H9 (cell line): Measurements from ENCODE around the gene RALBP1. TPM values are rescaled to one million over a fixed set of nuclear protein-coding genes. Genes with fewer than 3 reads are reported as not detected.

Experiments
- DNase-seq: peaks from one replicate; pipeline ENCODE4 v3.0.0-alpha.2; 2017
- H2AFZ ChIP-seq: one replicate; pipeline ENCODE4 v1.6.1; 2013; ENCODE audit warnings: mild to moderate bottlenecking, low read length, control low read depth, moderate library complexity
- H2AK5ac ChIP-seq: 2 replicates; pipeline ENCODE4 v1.6.1; 2013; ENCODE audit warnings: low read length, control low read depth, mixed read lengths; ENCODE audit not compliant: insufficient read length
- H2BK120ac ChIP-seq: one replicate; pipeline ENCODE4 v1.6.1; 2013; ENCODE audit warnings: low read depth, mild to moderate bottlenecking, low read length, control low read depth, inconsistent platforms; ENCODE audit not compliant: poor library complexity, severe bottlenecking
- H2BK12ac ChIP-seq: 2 replicates; pipeline ENCODE4 v1.6.1; 2013; ENCODE audit warnings: low read length, control low read depth, mixed read lengths, low read depth; ENCODE audit not compliant: insufficient read length
- H2BK15ac ChIP-seq: 2 replicates; pipeline ENCODE4 v1.6.1; 2013; ENCODE audit warnings: low read depth, low read length, control low read depth
- H2BK20ac ChIP-seq: one replicate; pipeline ENCODE4 v1.6.1; 2013; ENCODE audit warnings: low read depth, mild to moderate bottlenecking, low read length, control low read depth, inconsistent platforms; ENCODE audit not compliant: poor library complexity, severe bottlenecking
- H2BK5ac ChIP-seq: 2 replicates; pipeline ENCODE4 v1.6.1; 2013; ENCODE audit warnings: low read length, control low read depth, mixed read lengths; ENCODE audit not compliant: insufficient read length
- H3K14ac ChIP-seq: 2 replicates; pipeline ENCODE4 v1.6.1; 2013; ENCODE audit warnings: low read length, control low read depth; ENCODE audit not compliant: insufficient read depth
- H3K18ac ChIP-seq: 2 replicates; pipeline ENCODE4 v1.6.1; 2013; ENCODE audit warnings: low read depth, mild to moderate bottlenecking, mixed read lengths, low read length, control low read depth; ENCODE audit not compliant: insufficient read length
- H3K23ac ChIP-seq: 2 replicates; pipeline ENCODE4 v1.6.1; 2013; ENCODE audit warnings: low read length, control low read depth, mixed read lengths, low read depth; ENCODE audit not compliant: insufficient read length
- H3K23me2 ChIP-seq: 2 replicates; pipeline ENCODE4 v1.6.1; 2013; ENCODE audit warnings: low read depth, mild to moderate bottlenecking, mixed read lengths, low read length, control low read depth; ENCODE audit not compliant: insufficient read length, poor library complexity, severe bottlenecking
- H3K27ac ChIP-seq: 2 replicates; pipeline ENCODE4 v1.5.1; 2013; ENCODE audit warnings: low read length, control low read depth, mixed read lengths, low read depth; ENCODE audit not compliant: insufficient read length
- H3K27me3 ChIP-seq: 2 replicates; pipeline ENCODE4 v1.6.1; 2013; ENCODE audit warnings: low read length, control low read depth, inconsistent platforms; ENCODE audit not compliant: insufficient read depth
- H3K4ac ChIP-seq: 2 replicates; pipeline ENCODE4 v1.6.1; 2013; ENCODE audit warnings: low read depth, mild to moderate bottlenecking, control low read depth, inconsistent platforms, low read length, moderate library complexity
- H3K4me1 ChIP-seq: 2 replicates; pipeline ENCODE4 v1.6.1; 2013; ENCODE audit warnings: low read length, control low read depth, inconsistent platforms; ENCODE audit not compliant: insufficient read depth
- H3K4me2 ChIP-seq: 2 replicates; pipeline ENCODE4 v1.6.1; 2013; ENCODE audit warnings: low read length, control low read depth, mixed read lengths; ENCODE audit not compliant: insufficient read length, insufficient read depth
- H3K56ac ChIP-seq: 2 replicates; pipeline ENCODE4 v1.6.1; 2013; ENCODE audit warnings: low read depth, mild to moderate bottlenecking, mixed read lengths, low read length, control low read depth; ENCODE audit not compliant: insufficient read length
- H3K79me1 ChIP-seq: 2 replicates; pipeline ENCODE4 v1.6.1; 2013; ENCODE audit warnings: low read depth, mild to moderate bottlenecking, moderate library complexity, low read length, control low read depth, inconsistent platforms; ENCODE audit not compliant: insufficient read depth, poor library complexity, severe bottlenecking
- H3K79me2 ChIP-seq: 2 replicates; pipeline ENCODE4 v1.6.1; 2013; ENCODE audit warnings: low read length, control low read depth, inconsistent platforms; ENCODE audit not compliant: insufficient read depth
- H3K9ac ChIP-seq: 2 replicates; pipeline ENCODE4 v1.6.1; 2013; ENCODE audit warnings: low read length, control low read depth, mixed read lengths; ENCODE audit not compliant: insufficient read length; ENCODE audit errors: extremely low read depth
- H3K9me3 ChIP-seq: one replicate; pipeline ENCODE4 v1.6.1; 2013; ENCODE audit warnings: low read depth, low read length, inconsistent platforms; ENCODE audit not compliant: control insufficient read depth
- H3T11ph ChIP-seq: one replicate; pipeline ENCODE4 v1.6.1; 2013; ENCODE audit warnings: mild to moderate bottlenecking, low read length, control low read depth, inconsistent platforms
- H4K20me1 ChIP-seq: one replicate; pipeline ENCODE4 v1.6.1; 2013; ENCODE audit not compliant: control insufficient read depth, insufficient read length, insufficient read depth
- H4K5ac ChIP-seq: 2 replicates; pipeline ENCODE4 v1.6.1; 2013; ENCODE audit warnings: low read depth, mild to moderate bottlenecking, mixed read lengths, low read length, control low read depth; ENCODE audit not compliant: insufficient read length
- H4K8ac ChIP-seq: replicated peaks from 2 replicates; pipeline ENCODE4 v1.6.1; 2013; ENCODE audit warnings: low read length, control low read depth, mixed read lengths, low read depth; ENCODE audit not compliant: insufficient read length
- H4K91ac ChIP-seq: 2 replicates; pipeline ENCODE4 v1.6.1; 2013; ENCODE audit warnings: low read depth, mild to moderate bottlenecking, moderate library complexity, mixed read lengths, low read length, control low read depth; ENCODE audit not compliant: insufficient read length
- H3K27ac Mint-ChIP-seq, 3 experiments: 2 replicates in 2 of 3; 3 replicates in 1 of 3; pipeline ENCODE4 v1.8.0; 2020 to 2021; ENCODE audit warnings: mixed read lengths in 3 of 3, mild to moderate bottlenecking in 1 of 3, moderate library complexity in 1 of 3
- H3K27me3 Mint-ChIP-seq: 2 replicates; pipeline ENCODE4 v1.8.0; 2021; ENCODE audit warnings: low read depth, mild to moderate bottlenecking, moderate library complexity, mixed read lengths
- H3K36me3 Mint-ChIP-seq, 3 experiments: 2 replicates in 2 of 3; 3 replicates in 1 of 3; pipeline ENCODE4 v1.8.0; 2020 to 2021; ENCODE audit warnings: low read depth in 3 of 3, mixed read lengths in 3 of 3; ENCODE audit not compliant: insufficient read depth in 1 of 3
- H3K4me1 Mint-ChIP-seq, 2 experiments: 2 replicates each; pipeline ENCODE4 v1.8.0; 2020; ENCODE audit warnings: mixed read lengths in 2 of 2
- H3K4me3 Mint-ChIP-seq, 2 experiments: 2 replicates in 1 of 2; 3 replicates in 1 of 2; pipeline ENCODE4 v1.8.0; 2020 to 2021; ENCODE audit warnings: mild to moderate bottlenecking in 2 of 2, mixed read lengths in 2 of 2, moderate library complexity in 1 of 2
- H3K9me3 Mint-ChIP-seq, 2 experiments: 2 replicates in 1 of 2; 3 replicates in 1 of 2; pipeline ENCODE4 v1.8.0; 2020; ENCODE audit warnings: mild to moderate bottlenecking in 2 of 2, mixed read lengths in 2 of 2, moderate library complexity in 1 of 2
- WGBS: extraction: QIAGEN DNeasy Blood & Tissue Kit; methylation state at CpG from one replicate; pipeline ENCODE4 v1.1.7; 2013; ENCODE audit warnings: missing lambda C conversion rate, low lambda C conversion rate, mixed read lengths; ENCODE audit not compliant: insufficient read length; ENCODE audit errors: extremely low coverage; 5-methylcytosine and 5-hydroxymethylcytosine counted together
- total RNA-seq: library from RNA; stranded (reverse); gene quantifications from 2 replicates; pipeline ENCODE4 v1.2.1, GENCODE V29; 2021
- TF ChIP-seq, protein P1 (sequence below): fragments of 200-600 bp; sonication (generic); conservative IDR thresholded peaks from 3 replicates; pipeline ENCODE4 v1.8.0; 2021; ENCODE audit warnings: antibody characterized with exemption, mild to moderate bottlenecking

Gene RALBP1
- total RNA-seq, 1 experiment from 2014 or later: 51.0 TPM

DNA sequence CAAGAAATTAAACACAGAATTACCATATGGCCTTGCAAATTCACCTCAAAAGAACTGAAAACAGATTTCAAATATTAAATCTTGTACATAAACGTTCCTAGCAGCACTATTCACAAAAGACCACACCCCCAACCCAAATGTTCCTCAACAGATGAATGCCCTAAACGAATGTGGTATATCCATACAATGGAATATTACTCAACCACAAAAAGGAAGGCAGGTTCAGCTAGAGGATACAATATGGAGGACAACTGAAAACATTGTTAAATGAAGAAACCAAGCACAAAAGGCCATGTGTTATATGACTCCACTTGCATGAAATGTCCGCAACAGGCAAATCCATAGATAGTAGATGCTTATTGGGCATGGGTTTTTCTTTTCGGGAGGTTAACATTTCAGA is 77.3 kb downstream of the RALBP1 start:
- no peak for DNase-seq
- Histone ChIP-seq H3K79me1 (no peaks in the 10 kb centered on the region), H3K4me1 (no peaks in the 10 kb centered on the region), H3K4me2 (no peak overlapping the region), H2BK15ac (no peak overlapping the region), H4K5ac (no peak overlapping the region), H3K27me3 (no peaks in the 10 kb centered on the region), H3K23ac (no peak overlapping the region), H3K18ac (no peak overlapping the region), H2AFZ (no peak overlapping the region), H2BK5ac (no peak overlapping the region), H2BK12ac (no peak overlapping the region), H2BK20ac (no peak overlapping the region), H3K14ac (no peak overlapping the region), H3K23me2 (no peaks in the 10 kb centered on the region), H4K91ac (no peak overlapping the region), H4K20me1 (peaks cover 3% of the 10 kb centered on the region), H3K79me2 (no peaks in the 10 kb centered on the region), H3K4ac (no peak overlapping the region), H3K56ac (no peak overlapping the region), H4K8ac (no peak overlapping the region), H3K9ac (no peak overlapping the region), H3K27ac (no peak overlapping the region), H2AK5ac (no peak overlapping the region), H3T11ph (no peak overlapping the region), H3K9me3 (peaks cover 7% of the 10 kb centered on the region), H2BK120ac (no peak overlapping the region)
- peaks cover 61 to 96% (median 86%) of the 10 kb centered on the region in 3 experiments for H3K36me3 Mint-ChIP-seq
- no peaks in the 10 kb centered on the region for H3K27me3 Mint-ChIP-seq
- TF ChIP-seq, protein P1, sequence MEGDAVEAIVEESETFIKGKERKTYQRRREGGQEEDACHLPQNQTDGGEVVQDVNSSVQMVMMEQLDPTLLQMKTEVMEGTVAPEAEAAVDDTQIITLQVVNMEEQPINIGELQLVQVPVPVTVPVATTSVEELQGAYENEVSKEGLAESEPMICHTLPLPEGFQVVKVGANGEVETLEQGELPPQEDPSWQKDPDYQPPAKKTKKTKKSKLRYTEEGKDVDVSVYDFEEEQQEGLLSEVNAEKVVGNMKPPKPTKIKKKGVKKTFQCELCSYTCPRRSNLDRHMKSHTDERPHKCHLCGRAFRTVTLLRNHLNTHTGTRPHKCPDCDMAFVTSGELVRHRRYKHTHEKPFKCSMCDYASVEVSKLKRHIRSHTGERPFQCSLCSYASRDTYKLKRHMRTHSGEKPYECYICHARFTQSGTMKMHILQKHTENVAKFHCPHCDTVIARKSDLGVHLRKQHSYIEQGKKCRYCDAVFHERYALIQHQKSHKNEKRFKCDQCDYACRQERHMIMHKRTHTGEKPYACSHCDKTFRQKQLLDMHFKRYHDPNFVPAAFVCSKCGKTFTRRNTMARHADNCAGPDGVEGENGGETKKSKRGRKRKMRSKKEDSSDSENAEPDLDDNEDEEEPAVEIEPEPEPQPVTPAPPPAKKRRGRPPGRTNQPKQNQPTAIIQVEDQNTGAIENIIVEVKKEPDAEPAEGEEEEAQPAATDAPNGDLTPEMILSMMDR: no peak
- H3K9me3 Mint-ChIP-seq: peaks cover 12 to 13% of the 10 kb centered on the region in 2 experiments
- no peak overlapping the region for H3K4me3 Mint-ChIP-seq
- no CpG with 5 or more reads among the region's 4 CpGs for WGBS
- H3K27ac Mint-ChIP-seq: no peak overlapping the region; a peak in 1 of 7 replicates
- peaks cover 11 to 12% of the 10 kb centered on the region in 2 experiments for H3K4me1 Mint-ChIP-seq
